Activated naive CD4-positive, alpha-beta T cell treated with anti-CD3 and anti-CD28 coated beads, Interleukin-2, amount 50 U/mL, for 24 hours (primary cell): ENCODE results near the gene PIPOX.
A peak's percentile ranks its signal among the peaks of the same experiment; 100 is the strongest.

Experiments
- H3K27ac Mint-ChIP-seq: one replicate; pipeline ENCODE4 v1.8.0; 2021; ENCODE audit warnings: mild to moderate bottlenecking, mixed read lengths
- H3K27me3 Mint-ChIP-seq: one replicate; pipeline ENCODE4 v1.8.0; 2021; ENCODE audit warnings: mixed read lengths
- H3K36me3 Mint-ChIP-seq: one replicate; pipeline ENCODE4 v1.8.0; 2021; ENCODE audit warnings: mixed read lengths
- H3K4me1 Mint-ChIP-seq: one replicate; pipeline ENCODE4 v1.8.0; 2021; ENCODE audit warnings: mixed read lengths
- H3K4me3 Mint-ChIP-seq: one replicate; pipeline ENCODE4 v1.8.0; 2021; ENCODE audit warnings: mild to moderate bottlenecking, mixed read lengths
- H3K9me3 Mint-ChIP-seq: one replicate; pipeline ENCODE4 v1.8.0; 2021; ENCODE audit warnings: mixed read lengths

PIPOX gene

DNA sequence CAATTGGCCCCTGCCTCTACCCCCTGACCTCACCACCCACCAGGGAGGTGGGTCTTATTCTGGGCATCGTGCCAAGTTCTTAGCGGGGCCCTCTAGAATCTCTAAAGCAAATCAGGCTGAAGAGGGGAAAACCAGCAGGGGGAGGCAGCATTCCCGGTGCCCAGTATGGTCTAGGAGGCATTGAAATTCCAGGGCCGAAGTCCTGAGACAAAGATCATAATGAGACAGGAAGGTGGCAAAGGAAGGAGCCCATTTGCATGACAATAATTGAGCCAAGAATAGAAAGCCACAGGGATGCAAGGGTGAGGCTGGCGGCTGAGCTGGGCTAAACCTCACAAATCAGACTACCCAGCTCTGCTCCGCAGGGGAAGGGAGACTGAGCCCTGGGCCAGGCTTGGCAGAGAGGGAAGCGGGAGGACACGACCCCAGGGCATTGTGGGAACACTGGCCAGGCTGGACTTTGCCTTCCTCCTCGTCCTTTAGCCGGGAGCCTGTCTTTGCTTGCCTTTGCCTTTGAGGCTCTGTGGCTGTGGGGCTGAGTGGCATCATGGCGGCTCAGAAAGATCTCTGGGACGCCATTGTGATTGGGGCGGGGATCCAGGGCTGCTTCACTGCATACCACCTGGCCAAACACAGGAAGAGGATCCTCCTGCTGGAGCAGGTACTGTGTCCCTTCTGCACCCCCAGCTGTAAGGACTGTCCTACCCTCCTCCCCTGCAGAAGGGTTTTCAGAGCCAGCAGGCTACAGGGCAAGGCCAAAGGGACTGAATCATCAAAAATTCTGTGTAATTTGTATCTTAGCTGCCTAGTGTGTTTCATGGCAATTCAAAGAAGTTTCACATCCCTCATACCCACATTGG is at the start of gene PIPOX:
Gene PIPOX, plus strand, starts transcription at position 463 of the 860 bp plus-strand sequence. Its CDS starts 85 bp downstream, at position 548.
- Mint-ChIP-seq H3K4me3 (no peak within 1 kb of the TSS), H3K9me3 (no peaks in the 10 kb centered on the region), H3K27me3 (peaks cover 5% of the 10 kb centered on the region), H3K27ac (no peak within 1 kb of the TSS), H3K4me1 (no peaks in the 10 kb centered on the region), H3K36me3 (no peaks in the 10 kb centered on the region)

DNA sequence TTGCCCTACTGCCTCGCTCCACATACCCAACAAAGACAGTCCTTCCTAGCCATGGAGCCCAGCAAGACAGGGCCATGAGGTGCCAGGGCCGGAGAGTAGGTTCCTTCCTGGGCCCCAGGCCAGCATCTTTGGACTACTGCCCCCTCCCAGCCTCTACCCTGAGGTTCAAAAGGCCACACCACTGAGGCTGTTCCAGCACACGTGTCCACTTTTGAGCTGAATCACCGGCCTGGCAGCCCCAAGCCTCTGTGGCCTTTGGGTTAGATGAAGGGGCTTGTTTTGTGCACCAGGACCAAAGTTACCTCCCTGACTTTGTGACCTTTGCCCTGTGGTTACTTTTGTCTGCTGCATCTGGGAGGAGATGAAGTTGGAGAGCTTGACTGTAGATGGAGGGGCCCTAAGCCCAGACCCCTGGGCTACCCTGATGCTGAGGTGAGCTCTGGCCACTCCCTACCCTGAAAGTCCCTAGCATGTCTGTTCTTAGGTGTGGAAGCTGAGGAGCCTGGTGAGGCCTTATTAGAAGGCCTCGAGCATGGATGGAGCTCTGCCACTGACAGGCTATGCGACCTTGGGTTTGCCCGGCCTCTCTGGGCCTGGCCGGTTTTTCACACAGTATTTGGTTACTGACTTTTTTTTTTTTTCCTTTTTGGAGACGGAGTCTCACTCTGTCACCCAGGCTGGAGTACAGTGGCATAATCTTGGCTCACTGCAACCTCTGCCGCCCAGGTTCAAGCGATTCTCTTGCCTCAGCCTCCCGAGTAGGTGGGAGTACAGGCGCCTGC is 49.1 kb upstream of the PIPOX start:
- H3K4me1 Mint-ChIP-seq, result no peaks in the 10 kb centered on the region
- H3K9me3 Mint-ChIP-seq, result no peaks in the 10 kb centered on the region
- no peak overlapping the region for H3K27ac Mint-ChIP-seq
- peaks cover 2% of the 10 kb centered on the region for H3K27me3 Mint-ChIP-seq
- H3K36me3 Mint-ChIP-seq, result no peaks in the 10 kb centered on the region
- H3K4me3 Mint-ChIP-seq, result no peak overlapping the region

DNA sequence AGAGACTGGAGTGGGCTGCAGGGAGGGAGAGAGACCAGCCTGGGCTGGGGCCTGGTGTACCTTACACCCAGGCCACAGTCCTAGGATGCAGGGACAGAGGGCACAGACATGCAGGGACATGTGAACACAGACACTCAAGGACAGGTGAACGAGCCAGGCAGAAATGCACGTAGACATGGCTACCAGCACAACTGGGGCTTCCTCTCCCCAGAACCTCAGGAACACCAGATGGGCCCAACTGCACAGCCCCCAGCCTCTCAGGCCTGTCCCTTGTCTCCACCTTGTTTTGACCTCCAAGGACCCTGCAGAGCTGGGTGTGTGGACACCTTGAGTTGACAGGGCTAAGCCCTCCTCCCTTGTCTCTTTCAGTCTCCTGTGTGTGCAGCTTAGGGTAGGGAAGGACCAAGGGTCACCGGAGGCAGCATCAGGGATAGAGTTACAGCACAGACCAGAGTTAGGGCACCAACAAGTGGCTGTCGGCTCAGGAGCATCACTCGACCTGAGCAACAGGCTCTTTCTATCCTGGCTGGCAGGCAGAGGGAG is 46.3 kb upstream of the PIPOX start:
- no peak overlapping the region for H3K4me3 Mint-ChIP-seq

GRCh38 chr17:28997806-28998205 is 45.1 kb upstream of the PIPOX start:
- H3K4me1 Mint-ChIP-seq, result no peaks in the 10 kb centered on the region
- peaks cover 3% of the 10 kb centered on the region for H3K27me3 Mint-ChIP-seq
- H3K4me3 Mint-ChIP-seq, result no peak overlapping the region
- no peak overlapping the region for H3K27ac Mint-ChIP-seq
- no peaks in the 10 kb centered on the region for H3K9me3 Mint-ChIP-seq
- no peaks in the 10 kb centered on the region for H3K36me3 Mint-ChIP-seq

More for the DNA sequence above, 46.3 kb upstream of the PIPOX start:
- H3K27ac Mint-ChIP-seq, result no peak overlapping the region
- peaks cover 2% of the 10 kb centered on the region for H3K27me3 Mint-ChIP-seq
- H3K36me3 Mint-ChIP-seq, result no peaks in the 10 kb centered on the region
- H3K4me1 Mint-ChIP-seq, result no peaks in the 10 kb centered on the region
- no peaks in the 10 kb centered on the region for H3K9me3 Mint-ChIP-seq

DNA sequence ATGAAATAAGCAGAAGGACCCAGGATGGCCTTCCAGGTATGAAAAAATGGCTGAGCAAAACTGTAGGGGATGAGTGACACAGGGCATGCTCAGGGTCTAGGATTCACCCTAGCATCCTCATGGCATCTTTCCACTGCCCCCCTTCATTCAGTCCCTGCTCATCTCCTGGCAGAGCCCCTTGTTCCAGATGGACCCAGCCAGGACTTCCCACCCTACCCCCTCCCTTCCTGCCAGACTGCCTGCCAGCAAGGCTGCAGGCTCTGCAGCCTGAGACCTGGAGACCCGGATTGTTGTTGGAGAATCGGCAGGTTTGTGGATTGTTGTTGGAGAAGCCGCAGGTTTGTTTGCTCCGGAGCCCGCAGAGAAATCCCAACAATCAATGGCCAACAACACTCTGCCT is 43.7 kb upstream of the PIPOX start:
- H3K4me1 Mint-ChIP-seq, result no peaks in the 10 kb centered on the region
- H3K27me3 Mint-ChIP-seq, result peaks cover 11% of the 10 kb centered on the region
- H3K36me3 Mint-ChIP-seq, result no peaks in the 10 kb centered on the region
- H3K9me3 Mint-ChIP-seq, result no peaks in the 10 kb centered on the region
- no peak overlapping the region for H3K4me3 Mint-ChIP-seq
- no peak overlapping the region for H3K27ac Mint-ChIP-seq

- Mint-ChIP-seq H3K36me3 (no peaks in the 10 kb centered on the region), H3K4me3 (no peak overlapping the region), H3K27me3 (peaks cover 17% of the 10 kb centered on the region), H3K27ac (no peak overlapping the region), H3K9me3 (no peaks in the 10 kb centered on the region), H3K4me1 (no peaks in the 10 kb centered on the region)
Observed at GRCh38 chr17:29000973-29001372, 42.0 kb upstream of the PIPOX start.

DNA sequence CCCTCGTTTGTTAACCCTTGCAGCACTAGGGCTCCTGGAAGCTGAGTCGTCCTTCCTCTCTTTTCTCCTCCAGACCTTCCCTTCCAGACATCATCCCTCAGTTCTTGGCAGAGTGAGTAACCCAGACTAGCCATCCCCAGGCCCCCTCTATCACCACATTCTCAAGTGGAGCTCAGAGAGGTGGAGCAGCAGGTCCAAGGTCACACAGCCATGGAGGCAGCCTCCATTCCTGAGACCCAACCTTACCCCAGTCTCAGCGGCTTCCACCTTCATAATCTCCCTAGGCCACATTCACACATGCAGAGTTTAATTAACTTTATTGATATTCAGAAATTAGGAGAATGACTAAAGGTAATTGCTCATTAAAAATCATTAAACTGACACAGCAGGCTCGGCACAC is 40.1 kb upstream of the PIPOX start:
- Mint-ChIP-seq H3K9me3 (no peaks in the 10 kb centered on the region), H3K27me3 (peaks cover 30% of the 10 kb centered on the region), H3K4me1 (no peaks in the 10 kb centered on the region), H3K27ac (no peak overlapping the region), H3K36me3 (no peaks in the 10 kb centered on the region), H3K4me3 (no peak overlapping the region)

DNA sequence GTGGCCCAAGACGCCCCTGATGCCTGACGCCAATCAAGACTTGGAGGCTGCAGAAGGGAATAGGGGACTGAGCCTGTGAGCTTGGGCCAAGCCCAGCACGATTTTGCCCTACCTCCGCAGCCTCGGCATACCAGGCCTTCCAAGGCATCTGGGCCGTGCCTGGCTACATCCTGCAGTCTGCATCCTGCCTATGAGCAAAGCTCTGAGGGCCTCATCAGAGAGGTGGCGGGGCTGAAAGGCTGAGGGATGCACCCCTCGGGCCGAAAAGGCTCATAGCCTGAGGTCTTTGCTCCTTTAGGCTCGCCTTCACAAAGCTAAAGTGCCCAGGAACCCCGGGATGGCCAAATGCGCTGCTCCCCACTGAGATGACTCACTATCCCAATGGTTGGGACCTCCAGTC is 39.7 kb upstream of the PIPOX start:
- Mint-ChIP-seq H3K27ac (no peak overlapping the region), H3K4me1 (no peaks in the 10 kb centered on the region), H3K27me3 (peaks cover 33% of the 10 kb centered on the region), H3K36me3 (no peaks in the 10 kb centered on the region), H3K9me3 (no peaks in the 10 kb centered on the region), H3K4me3 (no peak overlapping the region)

DNA sequence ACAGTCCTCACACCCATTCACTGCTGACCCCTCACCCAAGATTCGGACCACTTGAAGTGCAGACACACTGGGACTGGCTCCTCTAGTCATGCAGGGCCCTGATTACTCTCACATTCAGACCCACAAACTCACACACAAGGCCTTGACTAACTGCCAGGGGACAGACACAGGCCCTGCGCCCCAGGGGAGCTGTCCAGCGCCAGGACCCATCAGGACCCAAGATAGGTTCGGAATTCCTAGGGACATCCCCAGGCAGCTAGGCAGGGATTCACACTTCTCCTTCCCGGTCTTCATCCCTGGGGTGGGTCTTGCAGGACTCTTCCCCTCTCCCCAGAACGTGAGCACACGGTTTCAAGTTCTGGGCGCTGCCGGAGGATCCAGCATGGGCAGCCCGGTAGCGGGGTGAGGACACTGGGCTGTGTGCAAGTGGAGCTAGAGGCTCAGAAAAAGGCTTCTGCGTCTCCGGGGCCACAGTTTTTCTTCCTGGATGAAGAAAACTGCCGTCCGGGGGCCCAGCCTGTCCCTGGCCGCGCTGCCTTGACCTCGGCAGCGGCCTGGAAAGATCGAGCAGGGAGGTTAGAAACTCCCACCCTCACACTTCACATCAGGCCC is 38.8 kb upstream of the PIPOX start:
- no peak overlapping the region for H3K27ac Mint-ChIP-seq
- no peaks in the 10 kb centered on the region for H3K36me3 Mint-ChIP-seq
- H3K27me3 Mint-ChIP-seq, result peaks cover 36% of the 10 kb centered on the region
- H3K4me3 Mint-ChIP-seq, result no peak overlapping the region
- H3K9me3 Mint-ChIP-seq, result no peaks in the 10 kb centered on the region
- H3K4me1 Mint-ChIP-seq, result no peaks in the 10 kb centered on the region

DNA sequence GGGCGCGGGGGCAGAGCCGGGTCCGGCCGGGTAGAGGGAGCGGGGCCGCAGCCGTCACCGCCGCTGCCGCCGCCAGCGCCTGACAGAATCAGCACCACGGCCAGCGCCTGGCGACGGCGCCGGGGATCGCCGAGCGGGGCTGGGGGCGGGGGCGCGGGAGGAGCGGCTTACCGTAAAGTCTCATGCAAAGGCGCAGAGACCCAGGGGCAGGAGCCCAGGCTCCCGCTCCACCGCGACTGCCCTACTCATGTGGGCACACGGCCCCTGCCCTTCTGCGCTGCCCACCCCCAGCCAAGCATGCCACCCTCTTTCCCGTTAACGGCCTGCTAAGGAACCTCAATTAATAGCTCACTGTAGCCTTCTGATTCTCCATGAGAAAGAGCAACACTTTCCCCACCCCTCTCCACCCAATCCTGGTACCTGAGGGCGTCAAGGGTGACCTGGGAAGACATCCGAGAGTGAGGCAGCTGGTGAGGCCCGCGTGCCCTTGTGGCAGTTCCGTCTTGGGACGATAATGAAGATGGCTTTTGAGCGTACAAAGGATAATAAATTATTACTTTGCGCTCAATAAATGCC is 36.9 kb upstream of the PIPOX start, which contains the start of gene SEZ6:
Gene SEZ6, minus strand, starts transcription at position 98 of the 576 bp plus-strand sequence. CDS start 164 bp downstream, outside the sequence.
- Mint-ChIP-seq H3K27me3 (peaks cover 41% of the 10 kb centered on the region), H3K36me3 (no peaks in the 10 kb centered on the region), H3K4me3 (no peak within 1 kb of the TSS), H3K9me3 (no peaks in the 10 kb centered on the region), H3K4me1 (no peaks in the 10 kb centered on the region), H3K27ac (no peak within 1 kb of the TSS)

GRCh38 chr17:29007456-29007855 is 35.5 kb upstream of the PIPOX start:
- peaks cover 41% of the 10 kb centered on the region for H3K27me3 Mint-ChIP-seq
- H3K4me1 Mint-ChIP-seq, result no peaks in the 10 kb centered on the region
- no peak overlapping the region for H3K4me3 Mint-ChIP-seq
- H3K36me3 Mint-ChIP-seq, result no peaks in the 10 kb centered on the region
- no peaks in the 10 kb centered on the region for H3K9me3 Mint-ChIP-seq
- peak overlapping the region; percentile 13 for H3K27ac Mint-ChIP-seq

DNA sequence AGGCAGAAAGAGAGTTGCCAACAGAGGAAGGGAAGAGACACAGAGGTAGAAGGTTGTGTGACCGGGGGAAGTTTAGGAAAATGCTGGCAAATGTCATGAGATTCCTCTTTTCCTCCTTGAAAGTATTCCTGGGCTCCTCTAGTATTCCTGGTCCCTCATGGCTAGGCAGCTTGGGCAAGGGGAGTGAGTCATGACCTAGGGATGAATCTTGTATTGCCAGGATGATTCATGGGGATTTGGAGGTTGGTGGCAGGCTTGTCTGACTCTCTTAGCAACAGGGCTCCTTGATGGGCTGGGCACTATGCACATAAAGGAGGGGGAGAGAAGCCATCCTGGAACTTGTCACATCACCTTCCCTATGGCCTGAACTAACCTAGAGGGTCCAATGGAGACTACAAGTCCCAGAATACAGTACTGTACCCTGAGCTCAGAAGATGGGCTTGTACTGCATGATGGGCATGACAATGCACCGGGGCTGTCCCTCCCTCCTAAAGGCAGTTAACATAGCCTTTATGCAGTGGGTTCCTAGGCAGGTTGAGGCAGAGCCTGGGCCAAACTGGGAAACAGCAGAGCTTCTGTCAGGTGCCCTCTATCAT is 35.0 kb upstream of the PIPOX start:
- no peaks in the 10 kb centered on the region for H3K9me3 Mint-ChIP-seq
- H3K27ac Mint-ChIP-seq, result peak overlapping the region; percentile 13
- H3K4me1 Mint-ChIP-seq, result no peaks in the 10 kb centered on the region
- peaks cover 38% of the 10 kb centered on the region for H3K27me3 Mint-ChIP-seq
- H3K36me3 Mint-ChIP-seq, result no peaks in the 10 kb centered on the region
- no peak overlapping the region for H3K4me3 Mint-ChIP-seq

GRCh38 chr17:29008591-29008990 is 34.4 kb upstream of the PIPOX start:
- Mint-ChIP-seq H3K4me1 (no peaks in the 10 kb centered on the region), H3K36me3 (no peaks in the 10 kb centered on the region), H3K9me3 (no peaks in the 10 kb centered on the region), H3K4me3 (no peak overlapping the region), H3K27me3 (peaks cover 37% of the 10 kb centered on the region), H3K27ac (no peak overlapping the region)

GRCh38 chr17:29010129-29010528 is 32.8 kb upstream of the PIPOX start:
- Mint-ChIP-seq H3K36me3 (no peaks in the 10 kb centered on the region), H3K4me1 (no peaks in the 10 kb centered on the region), H3K27me3 (peaks cover 27% of the 10 kb centered on the region), H3K27ac (no peak overlapping the region), H3K4me3 (no peak overlapping the region), H3K9me3 (no peaks in the 10 kb centered on the region)

GRCh38 chr17:29010586-29010985 is 32.4 kb upstream of the PIPOX start:
- Mint-ChIP-seq H3K27me3 (peaks cover 26% of the 10 kb centered on the region), H3K27ac (no peak overlapping the region), H3K4me3 (no peak overlapping the region), H3K36me3 (no peaks in the 10 kb centered on the region), H3K4me1 (no peaks in the 10 kb centered on the region), H3K9me3 (no peaks in the 10 kb centered on the region)
